NOMO-1 (cell line): ENCODE data around the gene MACROD2.

Source experiments
- DNase-seq, 2 experiments: peaks; one replicate each; lab custom pipeline; 2025; ENCODE audit not compliant: unreplicated experiment in 2 of 2; lab: John Stamatoyannopoulos, UW

Gene MACROD2

GRCh38 chr20:15834857-15835256, 1839.5 kb downstream of the MACROD2 start:
- DNase-seq = no peak

GRCh38 chr20:15835811-15836210, 1840.5 kb downstream of the MACROD2 start:
- DNase-seq = no peak

- DNase-seq = peak in 1 of 2 experiments; percentile 30
These were observed 1841.3 kb downstream of the MACROD2 start for GRCh38 chr20:15836634-15837033.

GRCh38 chr20:15837563-15837962, 1842.2 kb downstream of the MACROD2 start:
- no peak for DNase-seq

- DNase-seq = no peak
These were observed 1843.2 kb downstream of the MACROD2 start for GRCh38 chr20:15838466-15838865.

GRCh38 chr20:15840636-15841301, 1845.5 kb downstream of the MACROD2 start:
- no peak for DNase-seq

- no peak for DNase-seq
These were observed 1847.6 kb downstream of the MACROD2 start for GRCh38 chr20:15842872-15843271.

- DNase-seq = no peak
These were observed 1848.5 kb downstream of the MACROD2 start for GRCh38 chr20:15843777-15844176.

GRCh38 chr20:15847196-15847784, 1852.0 kb downstream of the MACROD2 start:
- no peak for DNase-seq

- DNase-seq = no peak
These were observed 1852.8 kb downstream of the MACROD2 start for GRCh38 chr20:15848126-15848525.

GRCh38 chr20:15848995-15849610, 1853.8 kb downstream of the MACROD2 start:
- DNase-seq = no peak

- DNase-seq = no peak
These were observed 1856.4 kb downstream of the MACROD2 start for GRCh38 chr20:15851576-15852215.

GRCh38 chr20:15854911-15855310, 1859.6 kb downstream of the MACROD2 start:
- DNase-seq = no peak

GRCh38 chr20:15857173-15857784, 1862.0 kb downstream of the MACROD2 start:
- DNase-seq = no peak

- DNase-seq = no peak
These were observed 1863.7 kb downstream of the MACROD2 start for GRCh38 chr20:15859061-15859460.

- no peak for DNase-seq
These were observed 1865.5 kb downstream of the MACROD2 start for GRCh38 chr20:15860850-15861249.

- no peak for DNase-seq
These were observed 1866.9 kb downstream of the MACROD2 start for GRCh38 chr20:15862178-15862577.

- no peak for DNase-seq
These were observed 1868.4 kb downstream of the MACROD2 start for GRCh38 chr20:15863735-15864134.

- DNase-seq = no peak
These were observed 1870.2 kb downstream of the MACROD2 start for GRCh38 chr20:15865553-15865952.

- DNase-seq = no peak
These were observed 1871.8 kb downstream of the MACROD2 start for GRCh38 chr20:15866916-15867730.
